Stimulated activated naive B cell treated with anti-CD40 and anti-IgM and Interleukin-4, amounts not matched to agents 10 μg/mL and 1 μg/mL and 100 μg/mL, for 72 hours (primary cell): ENCODE data around the gene CCDC14.

Source experiments
- ATAC-seq, 2 donors: fragments of 150-1000 bp; cut with Tn5 transposase; replicated peaks; 2 replicates each; pipeline ENCODE4 v1.10.0; 2021; ENCODE audit warnings: moderate library complexity in 1 of 2
- DNase-seq: peaks from one replicate; pipeline ENCODE4 v3.0.0; 2021
- H3K27ac Mint-ChIP-seq: one replicate; pipeline ENCODE4 v1.8.0; 2022; ENCODE audit warnings: mild to moderate bottlenecking, mixed read lengths
- H3K27me3 Mint-ChIP-seq, 2 donors: one replicate each; pipeline ENCODE4 v1.8.0; 2022; ENCODE audit warnings: mixed read lengths in 2 of 2
- H3K36me3 Mint-ChIP-seq, 2 donors: one replicate each; pipeline ENCODE4 v1.8.0; 2022; ENCODE audit warnings: mixed read lengths in 2 of 2, mild to moderate bottlenecking in 1 of 2
- H3K4me1 Mint-ChIP-seq, 2 donors: one replicate each; pipeline ENCODE4 v1.8.0; 2022; ENCODE audit warnings: mixed read lengths in 2 of 2, mild to moderate bottlenecking in 1 of 2
- H3K4me3 Mint-ChIP-seq, 2 donors: one replicate each; pipeline ENCODE4 v1.8.0; 2022; ENCODE audit warnings: mild to moderate bottlenecking in 2 of 2, mixed read lengths in 2 of 2, moderate library complexity in 1 of 2
- H3K9me3 Mint-ChIP-seq, 2 donors: one replicate each; pipeline ENCODE4 v1.8.0; 2022; ENCODE audit warnings: mixed read lengths in 2 of 2, mild to moderate bottlenecking in 1 of 2

Gene CCDC14

GRCh38 chr3:123876858-123877257, 84.2 kb downstream of the CCDC14 start:
- Mint-ChIP-seq H3K27ac (no peak overlapping the region), H3K4me1 (no peaks in the 10 kb centered on the region), H3K27me3 (peaks cover 0 to 3% of the 10 kb centered on the region in 2 donors), H3K4me3 (no peak overlapping the region), H3K9me3 (no peaks in the 10 kb centered on the region), H3K36me3 (no peaks in the 10 kb centered on the region)
- no peak for DNase-seq
- no peak for ATAC-seq

- DNase-seq, result no peak
- no peak overlapping the region for H3K27ac Mint-ChIP-seq
- peaks cover 0 to 9% of the 10 kb centered on the region in 2 donors for H3K27me3 Mint-ChIP-seq
- no peaks in the 10 kb centered on the region for H3K9me3 Mint-ChIP-seq
- ATAC-seq, result no peak
- peaks cover 3 to 4% of the 10 kb centered on the region in 2 donors for H3K4me1 Mint-ChIP-seq
- no peaks in the 10 kb centered on the region for H3K36me3 Mint-ChIP-seq
- H3K4me3 Mint-ChIP-seq, result no peak overlapping the region
Measured at GRCh38 chr3:123872621-123873020, 88.4 kb downstream of the CCDC14 start.

GRCh38 chr3:123871946-123872345, 89.1 kb downstream of the CCDC14 start:
- no peak for DNase-seq
- Mint-ChIP-seq H3K9me3 (no peaks in the 10 kb centered on the region), H3K36me3 (no peaks in the 10 kb centered on the region), H3K4me3 (no peak overlapping the region), H3K4me1 (peaks cover 3 to 4% of the 10 kb centered on the region in 2 donors), H3K27me3 (peaks cover 0 to 9% of the 10 kb centered on the region in 2 donors), H3K27ac (no peak overlapping the region)
- no peak for ATAC-seq

- no peak for DNase-seq
- Mint-ChIP-seq H3K27me3 (peaks cover 0 to 9% of the 10 kb centered on the region in 2 donors), H3K4me3 (no peak overlapping the region), H3K27ac (no peak overlapping the region), H3K36me3 (no peaks in the 10 kb centered on the region), H3K9me3 (no peaks in the 10 kb centered on the region), H3K4me1 (peaks cover 3 to 4% of the 10 kb centered on the region in 2 donors)
- ATAC-seq, result peak in 1 of 2 donors; percentile 42
Measured at GRCh38 chr3:123870033-123870432, 91.0 kb downstream of the CCDC14 start.

GRCh38 chr3:123869165-123869564, 91.9 kb downstream of the CCDC14 start:
- ATAC-seq (no peak), DNase-seq (no peak)
- Mint-ChIP-seq H3K27ac (no peak overlapping the region), H3K36me3 (no peaks in the 10 kb centered on the region), H3K27me3 (peaks cover 0 to 9% of the 10 kb centered on the region in 2 donors), H3K4me1 (peaks cover 3 to 4% of the 10 kb centered on the region in 2 donors), H3K4me3 (no peak overlapping the region), H3K9me3 (no peaks in the 10 kb centered on the region)

GRCh38 chr3:123864706-123865105, 96.3 kb downstream of the CCDC14 start:
- ATAC-seq, result no peak
- no peak overlapping the region for H3K27ac Mint-ChIP-seq

More at GRCh38 chr3:123864706-123865105, 96.3 kb downstream of the CCDC14 start:
- Mint-ChIP-seq H3K4me1 (no peaks in the 10 kb centered on the region), H3K4me3 (no peak overlapping the region), H3K27me3 (no peaks in the 10 kb centered on the region), H3K36me3 (no peaks in the 10 kb centered on the region), H3K9me3 (no peaks in the 10 kb centered on the region)
- DNase-seq, result no peak
